ENCODE measurements around the gene MAP2K3. TPM values are rescaled to one million over a fixed set of nuclear protein-coding genes. Genes with fewer than 3 reads are reported as not detected.

MAP2K3 gene
- total and polyA plus RNA-seq, 2 donors (not counting 1 experiment from before 2014, with no cell fraction given): 23.8 to 80.9 TPM

DNA sequence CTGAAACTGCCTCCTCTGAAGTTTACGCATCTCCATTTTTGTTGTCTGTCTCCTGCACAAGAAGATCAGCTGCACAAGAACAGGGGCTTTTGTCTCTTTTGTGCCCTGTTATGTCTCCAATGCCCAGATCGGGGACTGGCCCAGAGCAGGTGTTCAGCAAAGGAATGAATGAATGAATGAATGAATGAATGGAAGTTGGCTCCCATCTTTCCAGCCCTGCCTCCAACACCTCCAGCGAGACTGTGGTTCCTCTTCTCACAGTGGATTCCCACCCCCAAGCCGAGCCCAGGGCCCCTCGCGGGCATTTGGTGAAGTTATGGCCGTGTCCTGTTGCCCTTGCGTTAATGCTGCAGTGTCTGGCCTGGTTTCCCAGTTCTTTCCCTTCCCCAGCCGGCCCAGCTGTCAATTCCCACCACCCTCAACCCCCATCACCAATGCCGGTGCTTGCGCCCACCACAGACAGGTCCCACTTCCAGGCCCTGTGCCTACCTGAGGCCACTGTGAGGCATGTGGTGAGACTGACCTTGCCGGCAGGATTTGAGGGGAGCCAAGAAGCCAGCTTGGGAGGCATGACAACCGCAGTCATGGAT, 70.4 kb downstream of the MAP2K3 start:
- Histone ChIP-seq H3K4me2 (ENCODE audit: extremely low read depth, insufficient read depth, low read length) (no peak overlapping the region), H3K9ac (ENCODE audit: insufficient read depth, low read length) (no peak overlapping the region), H3K4me1 (ENCODE audit: control insufficient read depth, extremely low read depth, insufficient read depth, low read length) (no peaks in the 10 kb centered on the region), H3K4me3 (replicated peaks in 1 of 4; ENCODE audit: control extremely low read depth in 1 of 4, insufficient read depth in 1 of 4, low read depth in 3 of 4, low read length in 4 of 4) (no peak overlapping the region), H4K20me1 (ENCODE audit: control insufficient read depth, extremely low read depth, insufficient read depth, low read length) (no peaks in the 10 kb centered on the region), H2AFZ (ENCODE audit: low read length) (no peak overlapping the region), H3K9me3 (ENCODE audit: control insufficient read depth, insufficient read depth, low read depth, low read length) (no peaks in the 10 kb centered on the region), H3K36me3 (ENCODE audit: control insufficient read depth, insufficient read depth, low read length) (no peaks in the 10 kb centered on the region), H3K27ac (ENCODE audit: insufficient read depth, low read length) (no peak overlapping the region), H3K27me3 (ENCODE audit: control insufficient read depth, insufficient read depth, low read length) (no peaks in the 10 kb centered on the region), H3K79me2 (ENCODE audit: control insufficient read depth, insufficient read depth, low read length) (no peaks in the 10 kb centered on the region)
- DNase-seq (ENCODE audit: low read depth in 2 of 2): no peak
- TF ChIP-seq EZH2 (IDR thresholded peaks at IDR 0.05; ENCODE audit: low read length, missing control alignments): no peak
- TF ChIP-seq, protein P1, sequence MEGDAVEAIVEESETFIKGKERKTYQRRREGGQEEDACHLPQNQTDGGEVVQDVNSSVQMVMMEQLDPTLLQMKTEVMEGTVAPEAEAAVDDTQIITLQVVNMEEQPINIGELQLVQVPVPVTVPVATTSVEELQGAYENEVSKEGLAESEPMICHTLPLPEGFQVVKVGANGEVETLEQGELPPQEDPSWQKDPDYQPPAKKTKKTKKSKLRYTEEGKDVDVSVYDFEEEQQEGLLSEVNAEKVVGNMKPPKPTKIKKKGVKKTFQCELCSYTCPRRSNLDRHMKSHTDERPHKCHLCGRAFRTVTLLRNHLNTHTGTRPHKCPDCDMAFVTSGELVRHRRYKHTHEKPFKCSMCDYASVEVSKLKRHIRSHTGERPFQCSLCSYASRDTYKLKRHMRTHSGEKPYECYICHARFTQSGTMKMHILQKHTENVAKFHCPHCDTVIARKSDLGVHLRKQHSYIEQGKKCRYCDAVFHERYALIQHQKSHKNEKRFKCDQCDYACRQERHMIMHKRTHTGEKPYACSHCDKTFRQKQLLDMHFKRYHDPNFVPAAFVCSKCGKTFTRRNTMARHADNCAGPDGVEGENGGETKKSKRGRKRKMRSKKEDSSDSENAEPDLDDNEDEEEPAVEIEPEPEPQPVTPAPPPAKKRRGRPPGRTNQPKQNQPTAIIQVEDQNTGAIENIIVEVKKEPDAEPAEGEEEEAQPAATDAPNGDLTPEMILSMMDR (conservative IDR thresholded peaks at IDR 0.05 in 1 of 2, IDR thresholded peaks at IDR 0.05 in 1 of 2; ENCODE audit: low read depth in 1 of 2, low read length in 2 of 2): no peak

DNA sequence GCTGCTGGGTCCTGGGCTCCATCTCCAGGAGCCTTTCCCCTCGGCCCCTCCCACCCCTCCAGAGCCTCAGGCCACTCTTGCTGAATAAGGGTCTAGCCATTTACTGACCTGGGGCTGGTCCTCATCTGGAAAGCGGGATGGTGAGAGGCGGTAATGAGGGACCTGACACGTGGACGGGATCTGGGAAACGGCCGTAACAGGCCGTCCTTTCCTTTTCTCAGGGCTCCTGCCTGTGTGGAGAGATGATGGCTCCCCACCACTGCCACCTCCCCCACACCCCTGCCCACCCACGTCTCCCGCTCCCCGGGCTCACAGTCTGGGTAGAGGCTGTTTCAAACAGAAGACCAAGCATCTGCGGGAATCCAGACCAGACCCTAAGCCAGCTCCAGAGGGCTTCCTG, 71.1 kb downstream of the MAP2K3 start:
- no peaks in the 10 kb centered on the region for H3K36me3 ChIP-seq (ENCODE audit: control insufficient read depth, insufficient read depth, low read length)
- H3K79me2 ChIP-seq (ENCODE audit: control insufficient read depth, insufficient read depth, low read length): no peaks in the 10 kb centered on the region
- TF ChIP-seq, protein P1 (conservative IDR thresholded peaks at IDR 0.05 in 1 of 2, IDR thresholded peaks at IDR 0.05 in 1 of 2; ENCODE audit: low read depth in 1 of 2, low read length in 2 of 2): no peak
- TF ChIP-seq EZH2 (IDR thresholded peaks at IDR 0.05; ENCODE audit: low read length, missing control alignments): no peak
- DNase-seq (ENCODE audit: low read depth in 2 of 2): no peak
- no peaks in the 10 kb centered on the region for H3K9me3 ChIP-seq (ENCODE audit: control insufficient read depth, insufficient read depth, low read depth, low read length)
- no peaks in the 10 kb centered on the region for H3K27me3 ChIP-seq (ENCODE audit: control insufficient read depth, insufficient read depth, low read length)
- no peak overlapping the region for H3K27ac ChIP-seq (ENCODE audit: insufficient read depth, low read length)
- H3K4me1 ChIP-seq (ENCODE audit: control insufficient read depth, extremely low read depth, insufficient read depth, low read length): no peaks in the 10 kb centered on the region
- H2AFZ ChIP-seq (ENCODE audit: low read length): no peak overlapping the region
- no peaks in the 10 kb centered on the region for H4K20me1 ChIP-seq (ENCODE audit: control insufficient read depth, extremely low read depth, insufficient read depth, low read length)
- no peak overlapping the region for H3K9ac ChIP-seq (ENCODE audit: insufficient read depth, low read length)
- no peak overlapping the region for H3K4me2 ChIP-seq (ENCODE audit: extremely low read depth, insufficient read depth, low read length)
- no peak overlapping the region for H3K4me3 ChIP-seq (replicated peaks in 1 of 4; ENCODE audit: control extremely low read depth in 1 of 4, insufficient read depth in 1 of 4, low read depth in 3 of 4, low read length in 4 of 4)

DNA sequence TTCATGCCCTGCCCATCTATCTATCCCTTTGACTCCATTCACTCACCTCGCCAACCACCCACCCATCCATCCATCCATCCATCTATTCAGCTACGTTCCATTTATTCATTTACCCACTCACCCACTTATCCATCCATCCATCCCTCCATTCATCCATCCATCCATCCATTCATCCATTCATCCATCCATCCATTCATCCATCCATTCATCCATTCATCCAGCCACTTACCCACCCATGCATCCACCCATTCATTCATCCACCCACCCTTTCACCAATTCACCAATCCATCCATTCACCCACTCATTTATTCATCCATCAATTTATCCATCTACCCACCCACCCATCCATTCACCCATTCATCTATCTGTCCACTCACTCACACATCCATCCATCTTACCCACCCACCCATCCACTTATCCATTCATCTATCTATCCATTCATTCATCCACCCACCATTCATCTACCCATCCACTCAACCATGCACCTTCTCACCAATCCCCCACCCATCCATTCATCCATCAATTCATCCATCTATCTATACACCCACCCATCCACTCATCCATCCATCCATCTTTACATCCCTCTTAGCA, 72.1 kb downstream of the MAP2K3 start:
- Histone ChIP-seq H3K27ac (ENCODE audit: insufficient read depth, low read length) (no peak overlapping the region), H3K4me2 (ENCODE audit: extremely low read depth, insufficient read depth, low read length) (no peak overlapping the region), H3K4me1 (ENCODE audit: control insufficient read depth, extremely low read depth, insufficient read depth, low read length) (no peaks in the 10 kb centered on the region), H3K9me3 (ENCODE audit: control insufficient read depth, insufficient read depth, low read depth, low read length) (no peaks in the 10 kb centered on the region), H3K4me3 (replicated peaks in 1 of 4; ENCODE audit: control extremely low read depth in 1 of 4, insufficient read depth in 1 of 4, low read depth in 3 of 4, low read length in 4 of 4) (no peak overlapping the region), H4K20me1 (ENCODE audit: control insufficient read depth, extremely low read depth, insufficient read depth, low read length) (no peaks in the 10 kb centered on the region), H2AFZ (ENCODE audit: low read length) (no peak overlapping the region), H3K27me3 (ENCODE audit: control insufficient read depth, insufficient read depth, low read length) (no peaks in the 10 kb centered on the region), H3K79me2 (ENCODE audit: control insufficient read depth, insufficient read depth, low read length) (no peaks in the 10 kb centered on the region), H3K9ac (ENCODE audit: insufficient read depth, low read length) (no peak overlapping the region), H3K36me3 (ENCODE audit: control insufficient read depth, insufficient read depth, low read length) (no peaks in the 10 kb centered on the region)
- no peak for DNase-seq (ENCODE audit: low read depth in 2 of 2)
- no peak for TF ChIP-seq EZH2 (IDR thresholded peaks at IDR 0.05; ENCODE audit: low read length, missing control alignments)
- TF ChIP-seq, protein P1 (conservative IDR thresholded peaks at IDR 0.05 in 1 of 2, IDR thresholded peaks at IDR 0.05 in 1 of 2; ENCODE audit: low read depth in 1 of 2, low read length in 2 of 2): no peak
